GM12878 (cell line): ENCODE data around the gene SASH1. TPM values are rescaled to one million over a fixed set of nuclear protein-coding genes. Genes with fewer than 3 reads are reported as not detected.

ENCODE experiments used
- ATF3 ChIP-seq: IDR thresholded peaks from 2 replicates; pipeline ENCODE4 v1.6.1; 2011; ENCODE audit warnings: low read depth, mild to moderate bottlenecking, low read length, moderate library complexity, borderline replicate concordance; ENCODE audit errors: extremely low read depth
- NR2C2 ChIP-seq: IDR thresholded peaks from 2 replicates; pipeline ENCODE4 v1.6.1; 2011; ENCODE audit warnings: borderline replicate concordance, low read depth; ENCODE audit not compliant: control insufficient read depth, insufficient read length
- NR2F1 ChIP-seq: fragments of 450-650 bp; conservative IDR thresholded peaks from 2 replicates; pipeline ENCODE4 v1.6.1; 2017; ENCODE audit warnings: mild to moderate bottlenecking
- REST ChIP-seq: IDR thresholded peaks from 2 replicates; pipeline ENCODE4 v1.6.1; 2012; ENCODE audit warnings: mild to moderate bottlenecking, low read depth, low read length
- SMARCA5 ChIP-seq: fragments of 450-650 bp; IDR thresholded peaks from 2 replicates; pipeline ENCODE4 v1.6.1; 2017; ENCODE audit warnings: mild to moderate bottlenecking
- SRF ChIP-seq, 2 experiments: IDR thresholded peaks; 2 replicates each; pipeline ENCODE4 v1.6.1; 2011; ENCODE audit warnings: low read depth in 2 of 2, low read length in 2 of 2, mild to moderate bottlenecking in 1 of 2, moderate library complexity in 1 of 2
- ZBTB11 ChIP-seq: fragments of 450-650 bp; formaldehyde crosslinking; IDR thresholded peaks from 2 replicates; pipeline ENCODE4 v1.5.0; 2022; ENCODE audit warnings: mild to moderate bottlenecking, missing genetic modification characterization
- ZSCAN29 ChIP-seq: fragments of 450-650 bp; IDR thresholded peaks from 2 replicates; pipeline ENCODE4 v1.6.1; 2017; ENCODE audit warnings: mild to moderate bottlenecking, moderate library complexity
- polyA plus RNA-seq, 11 experiments: library from polyadenylated mRNA; depleted of rRNA in 4 of 11; unstranded in 6 of 11; stranded (reverse) in 5 of 11; fragments of >200 nt; fragmentation: Nextera tagmentation in 4 of 11; fragmentation: Illumina TruSeq in 1 of 11; extraction: Ambion mirVana in 4 of 11; extraction: Trizol in 1 of 11; gene quantifications; 1 replicate in 1 of 11; 2 replicates in 10 of 11; pipeline versions ENCODE4 v1.2.1 to v1.2.3, GENCODE V29; 2011 to 2016; ENCODE audit warnings: inconsistent platforms in 2 of 11, missing spikeins in 2 of 11, low read depth in 1 of 11
- total RNA-seq, 4 experiments: library from RNA; depleted of rRNA in 3 of 4; stranded (reverse); fragments of >200 nt in 3 of 4; fragmentation: Illumina TruSeq in 1 of 4; extraction: Trizol in 1 of 4; gene quantifications; 2 replicates each; pipeline versions ENCODE4 v1.2.1 to v1.2.3, GENCODE V29; 2013 to 2021

The SASH1 gene
- total and polyA plus RNA-seq, 10 of the 15 experiments (the other 5 are each of a cell fraction or from before 2014, with no cell fraction given): 0.01 to 0.73 (median 0.14) TPM; not detected in 4

GRCh38 chr6:148465670-148466069 lies 123.0 kb downstream of the SASH1 start (continued):
- TF ChIP-seq ZBTB11 (CRISPR knock-in tag) (no peak), NR2F1 (no peak), SMARCA5 (no peak), ATF3 (no peak), NR2C2 (no peak), REST (no peak), ZSCAN29 (no peak), SRF (IDR thresholded peaks at IDR 0.05; ENCODE audit: low read depth in 2 of 2, low read length in 2 of 2) (no peak)
